Spleen (tissue), 11 donors: ENCODE results near the gene THSD4. TPM values are rescaled to one million over a fixed set of nuclear protein-coding genes. Genes with fewer than 3 reads are reported as not detected.

ENCODE experiments used
- DNase-seq: peaks from one replicate; pipeline ENCODE4 v3.0.0-alpha.2; 2020
- H3K27ac ChIP-seq, 8 donors: fragments of 200-600 bp; sonication (generic) in 7 of 8; 1 replicate in 4 of 8; 2 replicates in 4 of 8; pipeline versions ENCODE4 v1.5.0 to v1.8.0; 2016 to 2021; ENCODE audit warnings: inconsistent platforms in 4 of 8, mild to moderate bottlenecking in 4 of 8, moderate library complexity in 1 of 8
- H3K27me3 ChIP-seq, 7 donors: fragments of 200-600 bp; sonication (generic) in 6 of 7; replicated peaks in 1 of 7; 1 replicate in 4 of 7; 2 replicates in 3 of 7; pipeline versions ENCODE4 v1.5.0 to v1.8.0; 2016 to 2021; ENCODE audit warnings: inconsistent platforms in 3 of 7, mild to moderate bottlenecking in 1 of 7
- H3K36me3 ChIP-seq, 6 donors: fragments of 200-600 bp; sonication (generic) in 5 of 6; 1 replicate in 4 of 6; 2 replicates in 2 of 6; pipeline versions ENCODE4 v1.5.0 to v1.8.0; 2016 to 2021; ENCODE audit warnings: inconsistent platforms in 2 of 6
- H3K4me1 ChIP-seq, 6 donors: fragments of 200-600 bp; sonication (generic) in 5 of 6; 1 replicate in 3 of 6; 2 replicates in 3 of 6; pipeline versions ENCODE4 v1.5.0 to v1.8.0; 2016 to 2021; ENCODE audit warnings: inconsistent platforms in 3 of 6
- H3K4me3 ChIP-seq, 8 donors: fragments of 200-600 bp; sonication (generic) in 7 of 8; 1 replicate in 4 of 8; 2 replicates in 4 of 8; pipeline versions ENCODE4 v1.5.0 to v1.8.0; 2016 to 2021; ENCODE audit warnings: inconsistent platforms in 4 of 8, mild to moderate bottlenecking in 4 of 8, moderate library complexity in 2 of 8
- H3K9me3 ChIP-seq, 8 donors: fragments of 200-600 bp; sonication (generic) in 7 of 8; 1 replicate in 4 of 8; 2 replicates in 4 of 8; pipeline versions ENCODE4 v1.5.0 to v1.8.0; 2016 to 2021; ENCODE audit warnings: inconsistent platforms in 4 of 8
- CTCF ChIP-seq, 11 experiments: fragments of 200-600 bp in 7 of 11; fragments of 450-650 bp in 4 of 11; sonication (generic) in 4 of 11; IDR thresholded peaks in 8 of 11; conservative IDR thresholded peaks in 3 of 11; 1 replicate in 7 of 11; 2 replicates in 4 of 11; pipeline versions ENCODE4 v1.4.0 to v1.8.0; 2016 to 2021; ENCODE audit warnings: antibody characterized with exemption in 11 of 11, inconsistent platforms in 4 of 11, mild to moderate bottlenecking in 1 of 11
- POLR2A ChIP-seq, 3 donors: fragments of 450-650 bp; IDR thresholded peaks; one replicate each; pipeline ENCODE4 v1.5.1; 2017; ENCODE audit warnings: antibody characterized with exemption in 3 of 3, mild to moderate bottlenecking in 1 of 3
- POLR2AphosphoS5 ChIP-seq, 3 donors: sonication (generic); formaldehyde crosslinking; IDR thresholded peaks; one replicate each; pipeline ENCODE4 v1.5.1; 2017; ENCODE audit warnings: antibody characterized with exemption in 3 of 3
- WGBS, 5 donors: extraction: QIAGEN DNeasy Blood & Tissue Kit in 3 of 5; methylation state at CpG; one replicate each; pipeline versions ENCODE4 v1.1.5 to v1.1.7; 2013 to 2018; 5-methylcytosine and 5-hydroxymethylcytosine counted together
- intact Hi-C: fragments of 100-400 bp; cut with DNase I; formaldehyde crosslinking; loops from one replicate; pipeline ENCODE4 v1.15.0; 2023; ENCODE audit warnings: low total_unique reads
- polyA plus RNA-seq, 3 donors: library from polyadenylated mRNA; stranded (reverse); fragments of 200-250 nt; gene quantifications; one replicate each; pipeline ENCODE4 v1.2.1, GENCODE V29; 2013
- total RNA-seq, 7 donors: library from RNA; depleted of rRNA in 3 of 7; stranded (reverse); fragments of >200 nt in 3 of 7; fragmentation: NEBNext Ultra II Directional in 4 of 7; extraction: Animal tissue kit (Norgen Biotek cat#: 25700) in 4 of 7; gene quantifications; one replicate each; pipeline versions ENCODE4 v1.1.0 to v1.2.1, GENCODE V29; 2016 to 2021
- donor health status: healthy with polysubstance abuse.
- donor health status: DM: no; HTN: no; CAD: no; lungs with moderate emphysema.
- donor health status: DM: no; HTN: no; CAD: no.
- donor health status: Bipolar disorder and iron deficiency.
- donor health status: healthy.
- donor health status: DM: no; HTN: no; CAD: no.
- donor health status: DM: yes; HTN: yes; CAD: no.

THSD4 gene
- total and polyA plus RNA-seq, 10 donors = 0.29 to 11.3 (median 3.4) TPM

GRCh38 chr15:71658036-71658435, 542.8 kb downstream of the THSD4 start:
- H3K4me1 ChIP-seq = no peaks in the 10 kb centered on the region
- no peaks in the 10 kb centered on the region for H3K9me3 ChIP-seq
- DNase-seq = no peak
- no peak overlapping the region for H3K4me3 ChIP-seq
- TF ChIP-seq POLR2A (IDR thresholded peaks at IDR 0.05) (no peak), POLR2AphosphoS5 (IDR thresholded peaks at IDR 0.05) (no peak), CTCF (IDR thresholded peaks at IDR 0.05 in 8 of 11, conservative IDR thresholded peaks at IDR 0.05 in 3 of 11) (no peak)
- H3K27me3 ChIP-seq = no peaks in the 10 kb centered on the region
- intact Hi-C loops = no loop called here
- H3K27ac ChIP-seq = no peak overlapping the region
- H3K36me3 ChIP-seq = no peaks in the 10 kb centered on the region
- WGBS, 5 donors = 78 to 94% (median 85%) methylated on average over 7 of the region's 7 CpGs

GRCh38 chr15:71658827-71659729, 543.8 kb downstream of the THSD4 start:
- Histone ChIP-seq H3K36me3 (no peaks in the 10 kb centered on the region), H3K27ac (no peak overlapping the region), H3K9me3 (no peaks in the 10 kb centered on the region), H3K27me3 (no peaks in the 10 kb centered on the region), H3K4me3 (no peak overlapping the region), H3K4me1 (no peaks in the 10 kb centered on the region)
- intact Hi-C loops = no loop called here
- TF ChIP-seq CTCF (IDR thresholded peaks at IDR 0.05 in 8 of 11, conservative IDR thresholded peaks at IDR 0.05 in 3 of 11) (no peak), POLR2A (IDR thresholded peaks at IDR 0.05) (no peak)
- no peak for DNase-seq
- WGBS, 5 donors = 87 to 96% (median 95%) methylated on average over 2 of the region's 2 CpGs

GRCh38 chr15:71659730-71660067, 544.4 kb downstream of the THSD4 start:
- intact Hi-C loops = no loop called here
- WGBS, 5 donors = 75 to 85% (median 81%) methylated on average over 4 of the region's 4 CpGs
- H3K36me3 ChIP-seq = no peaks in the 10 kb centered on the region
- no peak overlapping the region for H3K27ac ChIP-seq
- no peak for DNase-seq
- H3K9me3 ChIP-seq = no peaks in the 10 kb centered on the region
- no peaks in the 10 kb centered on the region for H3K27me3 ChIP-seq
- no peaks in the 10 kb centered on the region for H3K4me1 ChIP-seq
- no peak for TF ChIP-seq POLR2AphosphoS5 (IDR thresholded peaks at IDR 0.05)
- no peak for TF ChIP-seq POLR2A (IDR thresholded peaks at IDR 0.05)
- TF ChIP-seq CTCF (IDR thresholded peaks at IDR 0.05 in 8 of 11, conservative IDR thresholded peaks at IDR 0.05 in 3 of 11) = no peak
- H3K4me3 ChIP-seq = no peak overlapping the region

GRCh38 chr15:71660501-71660900, 545.2 kb downstream of the THSD4 start:
- 82 to 95% (median 88%) methylated on average over 15 of the region's 15 CpGs for WGBS, 5 donors
- intact Hi-C loops = no loop called here
- no peak overlapping the region for H3K4me3 ChIP-seq
- H3K27ac ChIP-seq = no peak overlapping the region
- H3K4me1 ChIP-seq = no peaks in the 10 kb centered on the region
- H3K9me3 ChIP-seq = peaks cover 0 to 3% (median 0%) of the 10 kb centered on the region in 8 donors
- H3K36me3 ChIP-seq = no peaks in the 10 kb centered on the region
- no peak for TF ChIP-seq POLR2AphosphoS5 (IDR thresholded peaks at IDR 0.05)
- TF ChIP-seq POLR2A (IDR thresholded peaks at IDR 0.05) = no peak
- no peak for TF ChIP-seq CTCF (IDR thresholded peaks at IDR 0.05 in 8 of 11, conservative IDR thresholded peaks at IDR 0.05 in 3 of 11)
- H3K27me3 ChIP-seq = no peaks in the 10 kb centered on the region
- no peak for DNase-seq
